Liver (tissue), 9 donors: ENCODE measurements around the gene TIE1. TPM values are rescaled to one million over a fixed set of nuclear protein-coding genes. Genes with fewer than 3 reads are reported as not detected.

ENCODE experiments used
- DNase-seq: peaks from one replicate; pipeline ENCODE4 v3.0.0-alpha.2; 2017; ENCODE audit warnings: low spot score
- H3K27ac ChIP-seq, 2 donors: one replicate each; pipeline ENCODE4 v1.7.0; 2013; ENCODE audit warnings: inconsistent platforms in 2 of 2, low read length in 2 of 2, control low read depth in 1 of 2, low read depth in 1 of 2, mild to moderate bottlenecking in 1 of 2
- H3K27me3 ChIP-seq, 4 donors: one replicate each; pipeline versions ENCODE4 v1.6.1 to v1.7.0; 2013; ENCODE audit warnings: low read length in 3 of 4, inconsistent platforms in 1 of 4, mild to moderate bottlenecking in 1 of 4, moderate library complexity in 1 of 4; ENCODE audit not compliant: control insufficient read depth in 4 of 4, insufficient read depth in 4 of 4
- H3K36me3 ChIP-seq, 4 donors: one replicate each; pipeline versions ENCODE4 v1.6.1 to v1.7.0; 2013; ENCODE audit warnings: low read length in 3 of 4, mild to moderate bottlenecking in 3 of 4, low read depth in 1 of 4, moderate library complexity in 1 of 4; ENCODE audit not compliant: control insufficient read depth in 4 of 4, insufficient read depth in 3 of 4
- H3K4me1 ChIP-seq, 4 donors: one replicate each; pipeline versions ENCODE4 v1.6.1 to v1.7.0; 2013; ENCODE audit warnings: low read length in 3 of 4, mild to moderate bottlenecking in 3 of 4, moderate library complexity in 1 of 4; ENCODE audit not compliant: control insufficient read depth in 4 of 4, insufficient read depth in 4 of 4
- H3K4me3 ChIP-seq, 3 donors: one replicate each; pipeline versions ENCODE4 v1.6.1 to v1.7.0; 2013; ENCODE audit warnings: low read length in 3 of 3, control low read depth in 1 of 3, low read depth in 1 of 3, mild to moderate bottlenecking in 1 of 3
- H3K9ac ChIP-seq, 2 donors: one replicate each; pipeline ENCODE4 v1.7.0; 2013; ENCODE audit warnings: low read length in 2 of 2, mild to moderate bottlenecking in 2 of 2, moderate library complexity in 2 of 2, control low read depth in 1 of 2, low read depth in 1 of 2
- H3K9me3 ChIP-seq, 4 donors: one replicate each; pipeline versions ENCODE4 v1.6.1 to v1.7.0; 2013; ENCODE audit warnings: low read length in 3 of 4; ENCODE audit not compliant: control insufficient read depth in 4 of 4
- EGR1 ChIP-seq, 2 donors: IDR thresholded peaks; 2 replicates each; pipeline ENCODE4 v1.6.1; 2016 to 2018; ENCODE audit warnings: antibody characterized with exemption in 2 of 2, low read depth in 2 of 2
- FOXA1 ChIP-seq: IDR thresholded peaks from 2 replicates; pipeline ENCODE4 v1.6.1; 2016; ENCODE audit warnings: antibody characterized with exemption
- FOXA2 ChIP-seq: IDR thresholded peaks from 2 replicates; pipeline ENCODE4 v1.6.1; 2016; ENCODE audit warnings: antibody characterized with exemption
- GABPA ChIP-seq, 2 donors: IDR thresholded peaks in 1 of 2; conservative IDR thresholded peaks in 1 of 2; 2 replicates each; pipeline ENCODE4 v1.6.1; 2016; ENCODE audit warnings: antibody characterized with exemption in 2 of 2, mild to moderate bottlenecking in 1 of 2, moderate library complexity in 1 of 2
- HNF4A ChIP-seq, 2 donors: conservative IDR thresholded peaks; 2 replicates each; pipeline ENCODE4 v1.6.1; 2016; ENCODE audit warnings: antibody characterized with exemption in 2 of 2, mild to moderate bottlenecking in 2 of 2
- JUND ChIP-seq, 2 donors: IDR thresholded peaks; 2 replicates each; pipeline ENCODE4 v1.6.1; 2016; ENCODE audit warnings: antibody characterized with exemption in 2 of 2
- MAX ChIP-seq: IDR thresholded peaks from 2 replicates; pipeline ENCODE4 v1.6.1; 2016; ENCODE audit warnings: antibody characterized with exemption
- RAD21 ChIP-seq, 2 donors: IDR thresholded peaks; 2 replicates each; pipeline ENCODE4 v1.6.1; 2016; ENCODE audit warnings: antibody characterized with exemption in 2 of 2, mild to moderate bottlenecking in 2 of 2
- RXRA ChIP-seq, 2 donors: IDR thresholded peaks; 2 replicates each; pipeline ENCODE4 v1.6.1; 2017 to 2018; ENCODE audit warnings: antibody characterized with exemption in 2 of 2, mild to moderate bottlenecking in 1 of 2
- SP1 ChIP-seq: IDR thresholded peaks from 2 replicates; pipeline ENCODE4 v1.6.1; 2018; ENCODE audit warnings: antibody characterized with exemption, mild to moderate bottlenecking
- TAF1 ChIP-seq: conservative IDR thresholded peaks from 2 replicates; pipeline ENCODE4 v1.6.1; 2016; ENCODE audit warnings: antibody characterized with exemption, mild to moderate bottlenecking
- YY1 ChIP-seq: IDR thresholded peaks from 2 replicates; pipeline ENCODE4 v1.6.1; 2016; ENCODE audit warnings: antibody characterized with exemption, mild to moderate bottlenecking
- WGBS: extraction: QIAGEN DNeasy Blood & Tissue Kit; methylation state at CpG from one replicate; pipeline ENCODE4 v1.1.7; 2013; 5-methylcytosine and 5-hydroxymethylcytosine counted together
- polyA plus RNA-seq, 2 donors: library from polyadenylated mRNA; stranded (reverse) in 1 of 2; unstranded in 1 of 2; fragments of 200-250 nt in 1 of 2; fragments of >200 nt in 1 of 2; fragmentation: Nextera tagmentation in 1 of 2; extraction: Ambion mirVana in 1 of 2; gene quantifications; one replicate each; pipeline versions ENCODE4 v1.2.1 to v1.2.3, GENCODE V29; 2013 to 2015
- total RNA-seq, 2 donors: library from RNA; depleted of rRNA; stranded (reverse); fragments of >200 nt; gene quantifications; one replicate each; pipeline ENCODE4 v1.2.3, GENCODE V29; 2014
- TF ChIP-seq, protein P1 (sequence below): IDR thresholded peaks from 2 replicates; pipeline ENCODE4 v1.6.1; 2016; ENCODE audit warnings: antibody characterized with exemption, mild to moderate bottlenecking
- donor health status: healthy.
- donor health status: healthy.
- donor health status: healthy.
- donor health status: healthy.
- donor health status: healthy.

TIE1 gene
- total and polyA plus RNA-seq, 4 donors, result 3.6 to 17.6 (median 8.9) TPM

GRCh38 chr1:43255438-43256210 is 45.2 kb upstream of the TIE1 start:
- H3K4me1 ChIP-seq, result peaks cover 11 to 42% (median 37%) of the 10 kb centered on the region in 4 donors
- no peak overlapping the region for H3K27ac ChIP-seq
- no peaks in the 10 kb centered on the region for H3K27me3 ChIP-seq
- no peak for TF ChIP-seq JUND (IDR thresholded peaks at IDR 0.05)
- TF ChIP-seq FOXA1, result no peak
- no peak for TF ChIP-seq YY1
- no peak for TF ChIP-seq FOXA2
- TF ChIP-seq HNF4A (conservative IDR thresholded peaks at IDR 0.05), result no peak
- no peak for TF ChIP-seq SP1
- TF ChIP-seq RAD21 (IDR thresholded peaks at IDR 0.05), result no peak
- no peak for TF ChIP-seq EGR1 (IDR thresholded peaks at IDR 0.05; ENCODE audit: low read depth in 2 of 2)
- TF ChIP-seq, protein P1, sequence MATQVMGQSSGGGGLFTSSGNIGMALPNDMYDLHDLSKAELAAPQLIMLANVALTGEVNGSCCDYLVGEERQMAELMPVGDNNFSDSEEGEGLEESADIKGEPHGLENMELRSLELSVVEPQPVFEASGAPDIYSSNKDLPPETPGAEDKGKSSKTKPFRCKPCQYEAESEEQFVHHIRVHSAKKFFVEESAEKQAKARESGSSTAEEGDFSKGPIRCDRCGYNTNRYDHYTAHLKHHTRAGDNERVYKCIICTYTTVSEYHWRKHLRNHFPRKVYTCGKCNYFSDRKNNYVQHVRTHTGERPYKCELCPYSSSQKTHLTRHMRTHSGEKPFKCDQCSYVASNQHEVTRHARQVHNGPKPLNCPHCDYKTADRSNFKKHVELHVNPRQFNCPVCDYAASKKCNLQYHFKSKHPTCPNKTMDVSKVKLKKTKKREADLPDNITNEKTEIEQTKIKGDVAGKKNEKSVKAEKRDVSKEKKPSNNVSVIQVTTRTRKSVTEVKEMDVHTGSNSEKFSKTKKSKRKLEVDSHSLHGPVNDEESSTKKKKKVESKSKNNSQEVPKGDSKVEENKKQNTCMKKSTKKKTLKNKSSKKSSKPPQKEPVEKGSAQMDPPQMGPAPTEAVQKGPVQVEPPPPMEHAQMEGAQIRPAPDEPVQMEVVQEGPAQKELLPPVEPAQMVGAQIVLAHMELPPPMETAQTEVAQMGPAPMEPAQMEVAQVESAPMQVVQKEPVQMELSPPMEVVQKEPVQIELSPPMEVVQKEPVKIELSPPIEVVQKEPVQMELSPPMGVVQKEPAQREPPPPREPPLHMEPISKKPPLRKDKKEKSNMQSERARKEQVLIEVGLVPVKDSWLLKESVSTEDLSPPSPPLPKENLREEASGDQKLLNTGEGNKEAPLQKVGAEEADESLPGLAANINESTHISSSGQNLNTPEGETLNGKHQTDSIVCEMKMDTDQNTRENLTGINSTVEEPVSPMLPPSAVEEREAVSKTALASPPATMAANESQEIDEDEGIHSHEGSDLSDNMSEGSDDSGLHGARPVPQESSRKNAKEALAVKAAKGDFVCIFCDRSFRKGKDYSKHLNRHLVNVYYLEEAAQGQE, result no peak
- TF ChIP-seq TAF1, result no peak
- TF ChIP-seq MAX, result no peak
- TF ChIP-seq GABPA (IDR thresholded peaks at IDR 0.05 in 1 of 2, conservative IDR thresholded peaks at IDR 0.05 in 1 of 2), result no peak
- WGBS, result 75% methylated on average over 10 of the region's 10 CpGs
- no peak overlapping the region for H3K9ac ChIP-seq
- DNase-seq, result peak; percentile 24
- no peaks in the 10 kb centered on the region for H3K9me3 ChIP-seq
- no peak overlapping the region for H3K4me3 ChIP-seq
- H3K36me3 ChIP-seq, result no peaks in the 10 kb centered on the region

DNA sequence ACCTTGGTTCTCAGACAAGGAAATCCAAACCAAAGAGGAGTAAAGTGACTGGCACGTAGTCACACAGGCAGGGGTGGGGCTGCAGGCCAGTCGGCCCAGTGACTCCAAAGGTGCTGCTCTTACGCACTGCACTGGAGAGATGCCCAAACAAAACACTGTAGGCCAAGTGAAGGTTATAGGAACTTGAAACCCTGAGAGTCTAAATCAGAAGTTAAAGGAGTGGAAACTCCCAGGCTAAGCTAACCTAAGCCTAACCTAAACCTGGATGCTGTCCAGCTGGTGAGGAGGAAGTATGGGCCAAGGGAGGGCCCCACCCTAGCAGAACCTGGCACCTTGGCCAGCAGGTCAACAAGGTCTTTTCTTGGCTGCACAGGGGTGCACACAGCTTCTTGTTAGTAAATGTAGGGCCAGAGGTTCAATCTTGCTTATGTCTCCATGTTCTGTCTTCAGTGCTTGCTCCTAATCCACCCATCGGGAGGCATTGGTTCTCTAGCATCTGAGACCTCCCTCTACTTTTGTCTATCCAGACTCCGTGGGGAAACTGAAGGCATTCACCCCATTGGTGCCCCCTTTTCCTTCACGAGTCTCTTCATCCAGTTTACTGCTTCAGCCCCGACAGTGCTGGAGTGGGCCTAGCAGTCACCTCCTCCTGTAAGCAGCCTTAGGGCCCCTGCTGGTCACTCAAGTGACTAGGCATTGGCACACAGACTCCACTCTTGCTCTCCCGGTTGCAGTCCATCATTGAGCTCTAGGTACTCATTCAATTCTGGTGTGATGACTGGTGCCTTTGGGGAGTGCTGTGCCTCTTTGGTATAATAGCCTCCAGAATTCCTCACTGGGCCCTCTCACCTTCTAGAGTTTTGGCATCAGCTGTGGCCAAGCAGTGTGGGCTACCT is 43.9 kb upstream of the TIE1 start:
- no peaks in the 10 kb centered on the region for H3K36me3 ChIP-seq
- no peak for DNase-seq
- 69% methylated on average over 8 of the region's 8 CpGs for WGBS
- no peak overlapping the region for H3K4me3 ChIP-seq
- peak overlapping the region; percentile 23 to 26 for H3K27ac ChIP-seq
- TF ChIP-seq RAD21 (IDR thresholded peaks at IDR 0.05), result peak in 1 of 2 donors; percentile 38
- peak in 1 of 2 donors; percentile 63 for TF ChIP-seq RXRA (IDR thresholded peaks at IDR 0.05)
- peak; percentile 55 to 69 for TF ChIP-seq HNF4A (conservative IDR thresholded peaks at IDR 0.05)
- TF ChIP-seq FOXA1, result no peak
- peak; percentile 34 for TF ChIP-seq SP1
- TF ChIP-seq MAX, result no peak
- H3K4me1 ChIP-seq, result peaks cover 11 to 37% (median 33%) of the 10 kb centered on the region in 4 donors
- H3K9ac ChIP-seq, result no peak overlapping the region
- no peaks in the 10 kb centered on the region for H3K9me3 ChIP-seq
- no peaks in the 10 kb centered on the region for H3K27me3 ChIP-seq
